ENCODE data around the gene CDH23.

The CDH23 gene

GRCh38 chr10:71402005-71402404 lies 5.3 kb downstream of the CDH23 start:
- H3K27ac ChIP-seq (ENCODE audit: low read depth, low read length) = no peak overlapping the region
- no peak overlapping the region for H3K4me3 ChIP-seq (ENCODE audit: low read depth, low read length)
- no peaks in the 10 kb centered on the region for H3K9me3 ChIP-seq (ENCODE audit: control insufficient read depth, insufficient read depth, low read length)
- H3K27me3 ChIP-seq (ENCODE audit: control insufficient read depth, insufficient read depth, low read length) = peaks cover 41% of the 10 kb centered on the region
- H3K9ac ChIP-seq (ENCODE audit: low read depth, low read length) = no peak overlapping the region
- peaks cover 12% of the 10 kb centered on the region for H3K4me1 ChIP-seq (ENCODE audit: control insufficient read depth, insufficient read depth, low read length)
- H3K36me3 ChIP-seq (ENCODE audit: control insufficient read depth, insufficient read depth, low read length) = no peaks in the 10 kb centered on the region

- no peaks in the 10 kb centered on the region for H3K4me1 ChIP-seq (ENCODE audit: control insufficient read depth, insufficient read depth, low read length)
- H3K36me3 ChIP-seq (ENCODE audit: control insufficient read depth, insufficient read depth, low read length) = no peaks in the 10 kb centered on the region
- H3K27ac ChIP-seq (ENCODE audit: low read depth, low read length) = no peak overlapping the region
- no peak overlapping the region for H3K4me3 ChIP-seq (ENCODE audit: low read depth, low read length)
- peaks cover 14% of the 10 kb centered on the region for H3K27me3 ChIP-seq (ENCODE audit: control insufficient read depth, insufficient read depth, low read length)
- no peaks in the 10 kb centered on the region for H3K9me3 ChIP-seq (ENCODE audit: control insufficient read depth, insufficient read depth, low read length)
- H3K9ac ChIP-seq (ENCODE audit: low read depth, low read length) = no peak overlapping the region
Observed at GRCh38 chr10:71404503-71405295, 8.0 kb downstream of the CDH23 start.

GRCh38 chr10:71406878-71407277 lies 10.2 kb downstream of the CDH23 start:
- Histone ChIP-seq H3K27ac (ENCODE audit: low read depth, low read length) (no peak overlapping the region), H3K9ac (ENCODE audit: low read depth, low read length) (no peak overlapping the region), H3K27me3 (ENCODE audit: control insufficient read depth, insufficient read depth, low read length) (no peaks in the 10 kb centered on the region), H3K9me3 (ENCODE audit: control insufficient read depth, insufficient read depth, low read length) (peaks cover 12% of the 10 kb centered on the region; the same call in 1 of the 2 replicates), H3K4me3 (ENCODE audit: low read depth, low read length) (no peak overlapping the region), H3K36me3 (ENCODE audit: control insufficient read depth, insufficient read depth, low read length) (no peaks in the 10 kb centered on the region), H3K4me1 (ENCODE audit: control insufficient read depth, insufficient read depth, low read length) (no peaks in the 10 kb centered on the region)

- H3K27ac ChIP-seq (ENCODE audit: low read depth, low read length) = no peak overlapping the region
- no peak overlapping the region for H3K9ac ChIP-seq (ENCODE audit: low read depth, low read length)
- H3K9me3 ChIP-seq (ENCODE audit: control insufficient read depth, insufficient read depth, low read length) = peaks cover 12% of the 10 kb centered on the region; the same call in 1 of the 2 replicates
- no peak overlapping the region for H3K4me3 ChIP-seq (ENCODE audit: low read depth, low read length)
- no peaks in the 10 kb centered on the region for H3K27me3 ChIP-seq (ENCODE audit: control insufficient read depth, insufficient read depth, low read length)
- no peaks in the 10 kb centered on the region for H3K36me3 ChIP-seq (ENCODE audit: control insufficient read depth, insufficient read depth, low read length)
- H3K4me1 ChIP-seq (ENCODE audit: control insufficient read depth, insufficient read depth, low read length) = no peaks in the 10 kb centered on the region
Observed at GRCh38 chr10:71408436-71409225, 11.9 kb downstream of the CDH23 start.

- no peaks in the 10 kb centered on the region for H3K27me3 ChIP-seq (ENCODE audit: control insufficient read depth, insufficient read depth, low read length)
Observed at GRCh38 chr10:71409516-71410104, 12.9 kb downstream of the CDH23 start.

GRCh38 chr10:71413581-71413980 lies 16.9 kb downstream of the CDH23 start:
- H3K27me3 ChIP-seq (ENCODE audit: control insufficient read depth, insufficient read depth, low read length) = no peaks in the 10 kb centered on the region
- H3K27ac ChIP-seq (ENCODE audit: low read depth, low read length) = no peak overlapping the region
- no peak overlapping the region for H3K9ac ChIP-seq (ENCODE audit: low read depth, low read length)
- no peak overlapping the region for H3K4me3 ChIP-seq (ENCODE audit: low read depth, low read length)
- no peaks in the 10 kb centered on the region for H3K4me1 ChIP-seq (ENCODE audit: control insufficient read depth, insufficient read depth, low read length)
- peaks cover 12% of the 10 kb centered on the region; the same call in 1 of the 2 replicates for H3K9me3 ChIP-seq (ENCODE audit: control insufficient read depth, insufficient read depth, low read length)
- H3K36me3 ChIP-seq (ENCODE audit: control insufficient read depth, insufficient read depth, low read length) = no peaks in the 10 kb centered on the region

More at GRCh38 chr10:71409516-71410104, 12.9 kb downstream of the CDH23 start:
- Histone ChIP-seq H3K4me1 (ENCODE audit: control insufficient read depth, insufficient read depth, low read length) (no peaks in the 10 kb centered on the region), H3K9me3 (ENCODE audit: control insufficient read depth, insufficient read depth, low read length) (peaks cover 12% of the 10 kb centered on the region; the same call in 1 of the 2 replicates), H3K9ac (ENCODE audit: low read depth, low read length) (no peak overlapping the region), H3K4me3 (ENCODE audit: low read depth, low read length) (no peak overlapping the region), H3K27ac (ENCODE audit: low read depth, low read length) (no peak overlapping the region), H3K36me3 (ENCODE audit: control insufficient read depth, insufficient read depth, low read length) (no peaks in the 10 kb centered on the region)

GRCh38 chr10:71414359-71414758 lies 17.6 kb downstream of the CDH23 start:
- Histone ChIP-seq H3K36me3 (ENCODE audit: control insufficient read depth, insufficient read depth, low read length) (no peaks in the 10 kb centered on the region), H3K27me3 (ENCODE audit: control insufficient read depth, insufficient read depth, low read length) (no peaks in the 10 kb centered on the region), H3K9ac (ENCODE audit: low read depth, low read length) (no peak overlapping the region), H3K27ac (ENCODE audit: low read depth, low read length) (no peak overlapping the region), H3K9me3 (ENCODE audit: control insufficient read depth, insufficient read depth, low read length) (peaks cover 12% of the 10 kb centered on the region; the same call in 1 of the 2 replicates), H3K4me3 (ENCODE audit: low read depth, low read length) (no peak overlapping the region), H3K4me1 (ENCODE audit: control insufficient read depth, insufficient read depth, low read length) (no peaks in the 10 kb centered on the region)

GRCh38 chr10:71419002-71419540 lies 22.4 kb downstream of the CDH23 start:
- Histone ChIP-seq H3K9me3 (ENCODE audit: control insufficient read depth, insufficient read depth, low read length) (no peaks in the 10 kb centered on the region; the same call in 1 of the 2 replicates), H3K27ac (ENCODE audit: low read depth, low read length) (no peak overlapping the region), H3K4me1 (ENCODE audit: control insufficient read depth, insufficient read depth, low read length) (no peaks in the 10 kb centered on the region), H3K27me3 (ENCODE audit: control insufficient read depth, insufficient read depth, low read length) (no peaks in the 10 kb centered on the region), H3K36me3 (ENCODE audit: control insufficient read depth, insufficient read depth, low read length) (no peaks in the 10 kb centered on the region), H3K4me3 (ENCODE audit: low read depth, low read length) (no peak overlapping the region), H3K9ac (ENCODE audit: low read depth, low read length) (no peak overlapping the region)

GRCh38 chr10:71419750-71420149 lies 23.0 kb downstream of the CDH23 start:
- no peak overlapping the region for H3K27ac ChIP-seq (ENCODE audit: low read depth, low read length)
- no peaks in the 10 kb centered on the region for H3K36me3 ChIP-seq (ENCODE audit: control insufficient read depth, insufficient read depth, low read length)
- no peak overlapping the region for H3K4me3 ChIP-seq (ENCODE audit: low read depth, low read length)
- no peaks in the 10 kb centered on the region for H3K4me1 ChIP-seq (ENCODE audit: control insufficient read depth, insufficient read depth, low read length)
- H3K9me3 ChIP-seq (ENCODE audit: control insufficient read depth, insufficient read depth, low read length) = no peaks in the 10 kb centered on the region; the same call in 1 of the 2 replicates
- H3K27me3 ChIP-seq (ENCODE audit: control insufficient read depth, insufficient read depth, low read length) = no peaks in the 10 kb centered on the region
- H3K9ac ChIP-seq (ENCODE audit: low read depth, low read length) = no peak overlapping the region

GRCh38 chr10:71421075-71421434 lies 24.3 kb downstream of the CDH23 start:
- H3K9ac ChIP-seq (ENCODE audit: low read depth, low read length) = no peak overlapping the region
- H3K4me1 ChIP-seq (ENCODE audit: control insufficient read depth, insufficient read depth, low read length) = no peaks in the 10 kb centered on the region; the same call in 1 of the 2 replicates
- H3K9me3 ChIP-seq (ENCODE audit: control insufficient read depth, insufficient read depth, low read length) = no peaks in the 10 kb centered on the region; the same call in 1 of the 2 replicates
- no peak overlapping the region for H3K27ac ChIP-seq (ENCODE audit: low read depth, low read length)
- H3K36me3 ChIP-seq (ENCODE audit: control insufficient read depth, insufficient read depth, low read length) = no peaks in the 10 kb centered on the region
- no peaks in the 10 kb centered on the region for H3K27me3 ChIP-seq (ENCODE audit: control insufficient read depth, insufficient read depth, low read length)
- no peak overlapping the region for H3K4me3 ChIP-seq (ENCODE audit: low read depth, low read length)
